SKM-1 (cell line): Measurements from ENCODE around the gene TTLL8.

Experiments
- DNase-seq: peaks from one replicate; lab custom pipeline; 2025; ENCODE audit not compliant: unreplicated experiment; lab: John Stamatoyannopoulos, UW

TTLL8 gene

GRCh38 chr22:50045211-50046018, 12.7 kb downstream of the TTLL8 start:
- no peak for DNase-seq

DNA sequence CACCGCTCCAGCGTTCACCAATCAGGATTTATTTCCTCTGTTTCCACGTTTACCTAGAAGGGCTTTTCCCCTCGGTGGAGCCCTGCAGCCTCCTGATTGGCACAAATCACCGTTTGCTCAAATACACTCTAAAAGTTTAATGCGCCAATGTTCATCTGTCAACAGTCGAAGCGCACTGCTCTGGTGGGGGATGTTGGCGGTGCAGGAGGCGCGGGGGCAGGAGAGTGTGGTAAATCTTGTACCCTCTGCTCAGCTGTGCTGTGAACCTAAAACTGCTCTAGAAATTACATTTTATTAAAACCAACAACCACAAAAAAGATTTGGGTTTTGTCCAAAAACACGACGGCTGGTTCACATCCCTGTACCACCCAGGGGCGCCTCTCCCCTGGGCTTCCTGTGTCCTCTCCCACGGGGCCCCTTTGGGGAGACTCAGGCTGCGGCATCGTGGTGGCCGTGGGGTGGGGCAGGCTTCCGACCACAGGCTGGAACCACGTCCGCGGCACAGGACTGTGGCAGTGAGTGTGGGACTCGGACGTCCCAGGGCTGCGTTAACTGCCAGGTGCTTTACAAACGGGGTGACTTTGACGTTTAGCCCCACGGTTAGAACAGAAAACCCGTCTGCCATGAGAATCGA, 13.5 kb downstream of the TTLL8 start:
- DNase-seq, result no peak

DNA sequence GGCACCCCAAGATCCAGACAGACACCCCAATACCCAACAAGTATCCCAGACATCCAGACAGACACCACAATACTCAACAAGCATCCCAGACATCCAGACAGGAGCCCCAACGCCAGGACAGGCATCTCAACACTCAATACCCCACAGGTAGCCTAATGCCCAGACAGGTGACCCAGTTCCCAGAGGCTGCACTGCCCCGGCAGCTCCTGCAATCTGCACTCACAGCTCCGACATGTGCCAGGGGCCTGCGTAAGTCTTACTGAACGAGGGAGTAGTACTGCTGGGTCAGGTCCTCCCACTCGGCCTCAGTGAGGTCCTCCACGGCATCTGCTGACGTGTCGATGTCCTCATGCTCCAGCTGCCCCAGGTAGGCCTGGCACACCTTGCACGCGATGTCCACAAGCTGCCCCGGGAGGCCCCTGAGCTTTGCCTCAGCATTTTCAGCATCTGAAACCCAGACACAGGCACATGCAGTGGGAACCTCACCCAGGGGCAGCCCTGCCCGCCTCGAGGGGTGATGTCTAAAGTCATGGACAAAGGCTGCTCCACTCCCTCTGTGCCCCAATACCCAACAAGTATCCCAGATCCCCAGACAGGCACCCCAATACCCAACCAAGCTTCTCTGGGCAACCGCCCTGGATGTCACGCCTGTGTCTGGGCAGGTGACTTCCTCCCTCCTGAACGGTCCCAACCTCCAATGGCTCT, 16.6 kb downstream of the TTLL8 start:
- DNase-seq, result no peak

DNA sequence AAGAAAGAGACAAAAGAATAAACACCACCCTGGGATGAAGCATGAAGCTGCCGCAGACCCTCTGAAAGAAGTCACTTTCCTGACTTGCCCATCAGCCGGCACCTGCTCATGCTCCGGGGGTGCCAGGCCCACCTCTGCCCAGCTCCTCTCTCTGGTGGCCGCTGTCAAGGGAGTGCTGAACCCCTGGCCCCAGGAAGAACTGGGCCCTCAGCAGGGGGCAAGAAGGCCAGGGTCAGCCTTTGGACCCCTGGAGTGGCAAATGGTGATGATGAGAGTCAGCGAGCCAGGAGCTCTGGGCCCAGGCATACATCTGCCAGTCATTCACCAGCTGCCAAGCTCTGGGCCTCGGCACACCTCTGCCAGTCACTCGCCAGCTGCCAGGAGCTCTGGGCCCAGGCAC, 17.4 kb downstream of the TTLL8 start:
- no peak for DNase-seq

- no peak for DNase-seq
Observed at GRCh38 chr22:50039669-50040443, 18.2 kb downstream of the TTLL8 start.

- no peak for DNase-seq
Observed at GRCh38 chr22:50035976-50036724, 21.9 kb downstream of the TTLL8 start.

GRCh38 chr22:50035131-50035881, 22.8 kb downstream of the TTLL8 start:
- no peak for DNase-seq

GRCh38 chr22:50034126-50035081, 23.7 kb downstream of the TTLL8 start:
- no peak for DNase-seq

DNA sequence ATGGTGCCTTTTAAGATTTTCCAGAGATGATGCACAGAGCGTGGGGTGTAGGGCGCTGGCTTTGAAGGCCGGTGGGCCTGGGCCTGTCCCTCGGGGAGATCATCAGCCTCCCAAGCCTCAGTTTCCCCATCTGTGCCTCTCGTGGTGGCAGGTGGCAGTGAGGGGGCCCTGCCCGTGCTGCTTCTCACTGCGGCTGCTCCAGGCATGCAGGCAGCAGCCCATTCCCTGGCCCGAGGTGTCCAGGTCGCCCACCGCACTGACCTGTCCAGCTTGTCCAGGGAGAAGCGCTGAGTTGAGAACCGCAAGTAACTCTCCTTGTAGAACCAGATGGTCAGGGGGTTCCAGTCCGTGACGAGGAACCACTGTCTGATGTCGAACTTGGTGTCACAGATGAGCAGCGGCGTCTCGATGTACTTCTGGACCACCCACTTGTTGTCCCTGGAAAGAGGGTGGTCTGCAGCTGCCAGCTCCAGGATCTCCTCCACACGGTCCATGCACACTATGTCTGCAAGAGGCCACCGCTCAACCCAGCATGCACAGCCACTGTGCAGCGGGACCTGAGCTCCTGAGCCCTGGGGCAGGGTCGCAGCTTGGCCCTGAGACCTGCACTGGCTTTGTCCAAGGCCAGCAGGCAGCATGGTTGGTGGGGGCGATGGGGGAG, 25.0 kb downstream of the TTLL8 start:
- no peak for DNase-seq

DNA sequence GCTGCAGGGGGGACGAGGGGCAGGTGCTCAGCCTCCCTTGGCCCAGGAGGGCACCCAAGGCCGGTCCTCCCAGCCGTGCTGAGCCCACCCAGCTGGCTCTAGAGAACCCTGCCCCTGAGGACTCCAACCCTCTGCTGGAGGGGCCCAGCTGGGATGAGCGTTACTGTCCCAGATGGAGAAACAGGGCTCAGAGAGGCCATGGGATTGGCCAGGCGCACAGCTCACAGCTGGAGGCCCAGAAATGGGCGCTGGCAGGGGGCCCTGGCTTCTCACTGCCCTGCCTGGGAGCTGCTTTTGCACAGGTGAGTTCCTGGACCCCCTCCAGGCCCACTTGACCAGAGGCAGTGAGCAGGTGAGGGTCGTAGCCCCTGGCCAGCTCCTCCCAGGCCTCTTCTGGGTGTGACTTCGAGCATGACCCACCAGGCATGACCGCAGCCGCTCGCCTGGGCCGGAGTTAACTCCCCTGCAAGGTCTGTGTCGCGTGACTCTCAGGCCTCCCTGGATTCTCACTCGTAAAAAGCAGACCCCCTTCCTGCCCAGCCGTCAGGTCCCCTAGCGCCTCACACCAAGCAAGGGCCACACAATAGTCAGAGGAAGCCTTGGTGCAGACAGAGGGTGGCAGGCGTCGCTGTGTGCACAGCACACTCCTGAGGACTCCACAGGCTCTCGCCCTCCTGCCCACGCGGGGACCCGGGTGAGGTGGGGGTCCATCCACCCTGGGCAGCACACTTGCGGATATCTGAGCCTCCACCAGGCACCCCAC, 25.8 kb downstream of the TTLL8 start:
- DNase-seq, result no peak

DNA sequence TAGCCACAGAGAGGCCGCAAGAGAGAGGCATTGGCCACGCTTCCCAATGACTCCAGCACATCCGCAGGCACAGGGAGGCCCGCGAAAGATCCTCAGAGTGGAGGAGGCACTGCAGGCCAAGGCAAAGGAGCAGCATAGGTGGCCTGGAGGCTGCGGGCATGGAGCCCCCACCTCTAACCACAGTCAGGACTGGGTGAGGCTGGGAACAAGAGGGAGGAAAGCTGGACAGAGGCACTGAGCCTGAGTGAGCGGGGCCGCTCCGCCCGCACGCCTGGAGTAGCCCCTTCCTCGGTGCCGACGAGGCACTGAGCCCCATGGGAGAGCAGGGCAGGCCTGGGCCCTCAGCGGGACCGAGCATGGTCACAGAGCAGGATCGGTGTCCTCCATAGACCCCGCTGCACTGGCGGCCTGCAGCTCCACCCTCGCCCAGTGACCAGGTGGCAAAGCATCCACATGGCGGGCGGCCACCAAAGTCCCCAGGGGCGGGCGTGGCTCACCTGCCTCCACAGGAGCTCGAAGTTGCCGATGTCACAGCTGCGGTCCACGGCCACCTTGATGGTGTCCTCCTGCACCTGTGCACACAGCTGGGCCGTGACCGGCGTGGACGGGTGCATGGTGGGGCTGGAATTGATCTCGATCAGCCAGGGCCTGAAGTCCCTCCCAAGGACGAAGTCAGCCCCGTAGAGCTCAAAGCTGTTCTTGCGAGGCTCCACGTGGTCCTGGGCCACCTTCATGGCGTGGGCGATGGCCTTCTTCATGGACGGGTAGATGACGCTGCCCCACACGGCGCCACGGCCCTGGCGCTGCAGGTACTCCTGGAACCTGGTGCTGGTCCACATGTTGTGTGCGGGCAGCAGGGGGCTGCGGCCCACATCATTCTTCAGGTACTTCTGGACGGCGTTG, 26.7 kb downstream of the TTLL8 start:
- no peak for DNase-seq

DNA sequence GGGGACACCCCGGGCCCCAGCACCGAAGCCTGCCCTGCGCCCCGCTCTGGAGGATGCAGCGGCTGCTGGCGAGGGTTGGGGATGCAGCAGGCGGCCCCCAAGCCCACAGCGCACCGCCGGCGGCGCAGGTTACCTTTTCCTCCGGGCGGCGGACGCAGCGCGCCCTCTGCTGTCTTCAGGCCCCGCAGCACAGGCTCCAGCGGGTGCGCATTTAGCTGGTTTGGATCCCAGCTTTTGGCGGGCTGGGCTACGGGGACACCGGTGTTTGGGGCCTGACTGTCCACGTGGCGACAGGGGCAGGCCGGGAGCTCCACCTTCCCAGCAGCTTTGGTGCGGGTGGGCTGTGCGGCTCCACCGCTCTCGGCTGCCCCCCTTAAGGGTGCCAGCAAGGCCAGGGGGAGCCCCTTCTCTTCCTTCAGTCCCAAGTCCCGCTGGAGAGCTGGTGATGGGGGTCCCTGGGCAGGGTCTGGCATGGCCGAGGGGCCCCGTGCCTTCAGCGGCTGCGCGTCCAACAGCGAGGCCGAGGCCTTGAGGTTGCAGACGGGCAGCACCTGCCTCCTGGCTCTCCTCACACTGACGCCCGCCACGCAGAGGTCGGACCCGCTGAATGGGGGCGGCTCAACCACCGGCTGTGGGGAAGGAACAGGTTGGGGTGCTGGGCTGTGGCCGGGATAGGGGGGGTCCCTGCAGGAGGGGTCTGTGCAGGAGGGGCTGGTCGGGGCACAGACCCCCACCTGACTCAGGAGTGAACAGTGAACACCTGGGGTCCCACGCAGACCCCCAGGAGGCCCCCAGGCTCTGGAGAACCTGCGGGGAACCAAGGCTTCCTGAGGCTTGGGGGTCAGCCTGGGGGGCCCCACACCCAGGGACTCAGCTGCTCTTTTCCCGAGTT, 27.6 kb downstream of the TTLL8 start:
- peak; percentile 38 for DNase-seq

DNA sequence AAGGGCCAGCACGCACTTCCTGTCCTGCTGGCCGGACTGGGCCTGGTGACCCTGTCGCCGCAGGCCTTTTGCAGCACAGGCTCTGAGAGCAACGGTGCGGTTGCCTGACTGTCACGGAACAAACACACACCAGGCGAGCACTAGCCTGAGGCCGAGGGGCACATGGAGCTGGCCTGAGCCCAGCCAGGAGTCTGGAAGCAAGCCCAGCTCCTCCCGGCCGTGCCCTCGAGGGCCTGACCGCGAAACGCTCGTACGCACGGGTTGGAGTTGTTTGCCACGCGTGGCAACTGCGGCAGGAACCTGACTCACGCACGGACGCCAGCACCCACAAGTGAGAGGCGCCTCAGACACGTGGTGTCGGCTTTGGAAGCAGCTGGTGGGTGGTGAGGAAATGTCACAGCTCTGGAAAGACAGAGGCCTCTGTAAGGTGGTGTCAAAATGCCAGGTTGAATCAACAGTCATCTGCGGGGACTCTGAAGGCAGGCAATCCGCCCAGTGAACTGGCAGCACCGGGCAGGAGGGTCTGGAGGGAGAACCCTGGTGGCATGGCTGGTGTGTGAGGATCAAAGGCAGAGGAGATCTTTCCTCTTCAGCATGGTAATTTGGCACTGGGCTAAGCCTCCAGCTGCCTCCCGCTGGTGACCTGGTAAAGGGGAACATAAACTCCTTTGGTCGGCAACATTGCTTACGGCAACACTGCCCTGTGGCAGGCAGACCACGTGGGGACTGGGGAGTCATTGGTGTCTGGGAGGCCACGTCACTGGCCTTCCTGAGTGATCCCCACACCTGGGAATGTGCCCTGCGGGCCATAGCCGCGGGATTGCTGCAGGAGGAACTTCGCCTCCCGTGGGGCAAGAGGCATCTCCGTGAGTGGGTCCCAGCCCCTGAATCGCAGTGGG, 30.2 kb downstream of the TTLL8 start:
- no peak for DNase-seq

GRCh38 chr22:50025993-50026392, 32.1 kb downstream of the TTLL8 start:
- DNase-seq, result no peak
